ENCODE measurements around the gene LSM14B.

The LSM14B gene

GRCh38 chr20:62133051-62133845 lies 11.0 kb downstream of the LSM14B start:
- DNase-seq, result no peak

- no peak for DNase-seq
Measured at GRCh38 chr20:62133864-62134263, 11.6 kb downstream of the LSM14B start.

DNA sequence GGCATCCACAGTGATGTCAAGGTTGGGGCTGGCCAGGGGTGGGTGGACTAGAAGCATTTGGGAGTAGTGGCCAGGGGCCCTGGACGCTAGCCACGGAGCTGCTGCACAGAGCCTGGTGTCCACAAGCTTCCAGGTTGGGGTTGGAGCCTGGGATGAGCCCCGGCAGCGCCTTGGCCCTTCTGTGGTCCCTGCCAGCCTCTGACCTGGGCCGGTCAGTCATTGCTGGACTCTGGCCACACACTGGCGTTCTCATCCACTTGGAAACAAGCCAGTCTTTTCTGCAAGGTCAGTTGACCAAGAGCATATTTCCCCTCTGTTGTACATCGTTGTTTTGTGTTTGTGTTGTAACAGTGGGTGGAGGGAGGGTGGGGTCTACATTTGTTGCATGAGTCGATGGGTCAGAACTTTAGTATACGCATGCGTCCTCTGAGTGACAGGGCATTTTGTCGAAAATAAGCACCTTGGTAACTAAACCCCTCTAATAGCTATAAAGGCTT lies 12.5 kb downstream of the LSM14B start:
- no peak for DNase-seq

DNA sequence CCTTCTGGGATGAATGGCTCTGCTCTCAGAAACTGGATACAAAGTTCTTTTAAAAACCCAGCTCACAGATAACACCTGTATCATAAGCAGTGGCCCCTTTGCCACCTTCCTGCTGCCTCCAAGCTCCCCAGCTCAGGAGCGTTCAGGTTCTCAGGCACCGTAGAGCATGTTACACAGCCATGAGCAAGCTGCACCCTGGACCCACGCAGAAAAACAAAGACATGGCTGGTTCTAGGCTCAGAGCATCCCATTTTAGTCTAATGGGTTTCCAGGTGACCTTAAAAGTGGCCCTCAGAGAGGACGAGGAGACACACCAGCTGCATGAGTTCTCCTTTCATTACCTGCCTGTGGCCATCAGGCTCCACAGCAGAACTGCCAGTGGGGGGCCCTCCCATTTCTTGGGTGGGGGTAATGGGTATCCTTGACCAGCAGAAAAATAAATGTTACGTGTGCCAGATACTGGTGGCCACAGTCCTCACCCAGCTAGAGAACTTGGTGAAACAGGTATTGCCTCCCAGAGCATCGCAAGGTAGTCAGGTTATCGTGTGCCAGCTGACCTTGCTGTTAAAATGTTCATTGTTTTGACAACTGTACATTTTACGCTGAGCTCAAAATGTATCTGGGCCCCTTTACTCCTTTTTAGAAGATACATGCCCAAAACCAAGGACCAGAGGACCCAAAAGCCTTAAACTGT lies 13.4 kb downstream of the LSM14B start:
- DNase-seq, result no peak

DNA sequence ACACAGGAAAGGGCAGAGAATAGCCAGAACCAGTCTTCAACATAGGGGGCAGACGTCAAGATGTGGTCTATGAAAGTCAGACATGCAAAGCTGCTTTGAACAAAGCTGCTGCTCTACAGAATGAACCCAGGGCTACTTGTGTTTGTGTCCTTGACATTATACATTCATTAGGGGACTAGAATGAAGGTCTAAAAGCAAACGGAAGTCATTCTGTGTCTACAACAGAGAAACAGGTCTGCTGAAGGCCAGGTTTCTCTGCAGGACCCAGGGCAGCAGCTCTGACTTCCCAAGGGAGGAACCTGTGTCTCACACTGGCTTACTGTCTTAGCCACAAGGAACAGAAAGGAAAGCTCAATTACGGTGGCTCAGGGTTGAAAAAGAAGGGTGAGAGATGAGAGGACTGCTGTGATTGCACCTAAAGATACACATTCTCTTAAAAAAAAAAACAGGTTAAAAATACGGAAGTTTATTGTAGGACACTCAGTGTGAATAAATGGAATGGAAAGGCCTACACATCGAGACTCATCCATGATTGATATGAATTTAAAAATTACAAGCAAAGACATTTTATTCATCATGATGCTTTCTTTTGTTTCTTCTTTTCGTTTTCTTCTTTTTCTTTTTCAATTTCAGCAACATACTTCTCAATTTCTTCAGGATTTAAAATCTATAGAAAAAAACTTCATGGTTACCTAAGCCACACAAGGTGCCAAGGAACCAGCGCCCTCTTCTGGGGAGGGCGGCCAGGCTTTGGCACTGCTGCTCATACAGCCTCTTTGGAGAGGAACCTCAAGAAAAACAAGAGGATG lies 14.2 kb downstream of the LSM14B start:
- peak; percentile 41 for DNase-seq

DNA sequence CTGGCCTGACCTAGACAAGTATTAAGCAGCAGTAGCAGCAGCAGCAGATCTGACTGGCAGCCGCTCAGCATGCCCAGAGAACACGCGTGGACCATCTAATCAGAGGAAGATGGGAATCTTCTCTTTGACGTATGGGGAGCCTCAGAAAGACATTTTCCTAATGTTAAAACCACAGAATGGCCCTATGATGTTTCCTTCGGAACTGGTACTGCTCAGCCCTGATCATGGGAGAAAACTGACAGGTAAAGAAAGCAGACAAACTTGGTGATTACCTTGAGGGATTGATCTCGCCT lies 14.8 kb downstream of the LSM14B start:
- DNase-seq, result no peak

DNA sequence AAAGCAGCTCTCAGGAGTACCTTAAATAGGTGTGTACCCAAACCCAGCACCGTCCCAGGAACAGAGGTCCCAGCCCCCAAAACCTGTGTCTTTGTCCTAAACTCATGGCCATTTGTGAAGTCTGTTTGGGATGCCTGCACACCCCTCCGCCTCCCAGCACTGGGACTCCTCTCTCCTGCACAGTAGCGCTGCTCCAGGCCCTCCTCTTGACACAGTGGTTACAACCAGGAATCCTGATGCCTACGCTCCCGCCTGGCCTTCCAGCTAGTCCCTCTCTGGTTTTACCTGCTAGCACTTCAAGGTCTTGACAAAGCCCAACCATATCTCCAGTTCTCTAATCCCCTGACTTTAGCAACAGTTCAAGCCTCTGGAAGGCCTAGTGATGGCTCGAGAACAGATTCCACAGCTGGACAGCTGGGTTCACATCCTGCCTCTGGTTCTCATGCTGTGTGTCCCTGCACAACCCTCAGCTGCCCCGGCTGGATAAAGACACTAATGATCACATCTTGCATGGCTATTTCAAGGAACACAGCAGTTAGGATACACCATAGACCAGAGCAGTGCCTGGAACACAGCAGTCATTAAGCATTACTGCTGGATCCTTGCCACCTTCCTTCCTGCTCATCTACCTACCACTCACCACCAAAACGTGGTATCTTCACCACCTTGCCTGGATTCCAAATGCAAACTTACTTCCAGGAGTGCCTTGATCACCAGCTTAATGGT lies 15.4 kb downstream of the LSM14B start:
- DNase-seq, result no peak

- no peak for DNase-seq
Measured at GRCh38 chr20:62138204-62138543, 15.9 kb downstream of the LSM14B start.

- DNase-seq, result no peak
Measured at GRCh38 chr20:62138912-62139311, 16.6 kb downstream of the LSM14B start.

DNA sequence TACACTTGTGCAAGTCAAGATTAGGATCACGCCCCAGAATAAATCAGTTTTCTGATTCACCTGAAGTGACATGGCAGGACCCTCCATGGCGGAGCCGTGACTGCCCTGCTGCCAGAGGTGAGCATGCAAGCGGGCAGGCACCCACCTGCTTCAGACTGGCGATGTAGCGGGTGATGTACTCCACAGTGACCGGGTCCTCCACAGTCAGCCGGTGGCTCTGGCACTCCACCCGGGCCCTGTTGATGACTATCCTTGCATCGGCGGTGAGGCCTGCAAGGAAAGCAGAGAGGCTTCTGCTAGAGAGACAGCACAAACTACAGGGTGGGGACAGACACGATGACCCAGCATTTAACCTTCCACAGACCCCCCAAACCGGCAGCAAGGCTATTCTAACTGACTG lies 17.4 kb downstream of the LSM14B start:
- no peak for DNase-seq

DNA sequence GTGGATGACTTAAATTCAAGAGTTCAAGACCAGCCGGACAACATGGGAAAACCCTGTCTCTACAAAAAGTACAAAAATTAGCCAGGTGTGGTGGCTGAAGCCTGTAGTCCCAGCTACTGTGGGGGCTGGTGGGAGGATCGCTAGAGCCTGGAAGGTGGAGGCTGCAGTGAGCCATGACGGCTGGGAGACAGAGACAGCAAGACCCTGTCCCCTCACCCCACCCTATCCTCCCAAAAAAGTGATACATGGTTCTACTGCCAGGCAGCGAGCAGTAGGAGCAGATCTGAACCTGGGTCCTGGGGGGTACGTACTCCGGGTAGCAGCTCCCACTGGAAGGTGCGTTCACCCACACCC lies 18.7 kb downstream of the LSM14B start:
- DNase-seq, result no peak

GRCh38 chr20:62141397-62142251 lies 19.3 kb downstream of the LSM14B start:
- no peak for DNase-seq

GRCh38 chr20:62142252-62143080 lies 20.2 kb downstream of the LSM14B start:
- DNase-seq, result peak; percentile 32

DNA sequence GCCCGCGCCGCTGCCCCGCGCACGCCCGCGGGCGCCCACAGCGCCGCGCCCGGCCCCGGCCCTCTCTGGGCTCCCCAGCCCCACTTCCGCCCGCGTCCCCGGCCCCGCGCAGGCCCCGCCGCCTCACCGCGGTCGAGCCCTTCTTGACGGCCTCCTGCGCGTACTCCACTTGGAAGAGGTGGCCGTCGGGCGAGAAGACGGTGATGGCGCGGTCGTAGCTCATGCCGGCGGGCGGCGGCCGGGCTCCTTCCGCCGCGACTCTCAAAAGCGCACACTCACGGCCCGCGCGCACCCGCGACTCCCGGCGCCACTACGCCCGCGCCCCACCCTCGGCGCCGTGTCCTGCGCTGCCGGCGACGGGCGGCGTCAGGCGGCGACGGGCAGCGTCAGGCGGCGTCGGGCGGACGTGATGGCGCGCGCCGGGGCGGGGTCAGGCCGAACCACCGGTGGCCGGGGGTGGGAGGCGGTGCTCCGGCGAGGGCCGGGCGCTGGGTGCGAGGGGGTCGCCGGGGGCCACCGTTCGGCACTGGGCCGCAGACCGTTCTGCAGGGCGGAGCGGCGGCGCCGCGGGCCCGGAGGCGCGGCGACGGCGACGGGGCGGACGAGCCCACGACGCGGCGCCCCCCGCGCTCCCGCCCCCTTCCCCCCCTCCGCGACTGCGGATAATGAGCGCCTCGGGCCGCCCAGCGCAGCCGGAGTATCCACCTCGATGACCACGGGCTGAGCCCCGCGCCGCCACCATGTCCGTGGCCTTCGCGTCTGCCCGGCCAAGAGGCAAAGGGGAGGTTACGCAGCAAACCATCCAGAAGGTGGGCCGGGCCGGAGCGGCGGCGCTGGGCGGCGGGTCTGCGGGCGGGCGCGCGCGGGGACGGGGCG lies 21.0 kb downstream of the LSM14B start, which contains the start of the genes PSMA7 and SS18L1:
PSMA7 (minus strand) TSS at position 314 of the 876 bp plus-strand sequence; CDS start at position 223, 91 bp downstream.
SS18L1 (plus strand) TSS at position 689 of the 876 bp plus-strand sequence; CDS start at position 741, 52 bp downstream.
- DNase-seq, result peak; percentile 89

DNA sequence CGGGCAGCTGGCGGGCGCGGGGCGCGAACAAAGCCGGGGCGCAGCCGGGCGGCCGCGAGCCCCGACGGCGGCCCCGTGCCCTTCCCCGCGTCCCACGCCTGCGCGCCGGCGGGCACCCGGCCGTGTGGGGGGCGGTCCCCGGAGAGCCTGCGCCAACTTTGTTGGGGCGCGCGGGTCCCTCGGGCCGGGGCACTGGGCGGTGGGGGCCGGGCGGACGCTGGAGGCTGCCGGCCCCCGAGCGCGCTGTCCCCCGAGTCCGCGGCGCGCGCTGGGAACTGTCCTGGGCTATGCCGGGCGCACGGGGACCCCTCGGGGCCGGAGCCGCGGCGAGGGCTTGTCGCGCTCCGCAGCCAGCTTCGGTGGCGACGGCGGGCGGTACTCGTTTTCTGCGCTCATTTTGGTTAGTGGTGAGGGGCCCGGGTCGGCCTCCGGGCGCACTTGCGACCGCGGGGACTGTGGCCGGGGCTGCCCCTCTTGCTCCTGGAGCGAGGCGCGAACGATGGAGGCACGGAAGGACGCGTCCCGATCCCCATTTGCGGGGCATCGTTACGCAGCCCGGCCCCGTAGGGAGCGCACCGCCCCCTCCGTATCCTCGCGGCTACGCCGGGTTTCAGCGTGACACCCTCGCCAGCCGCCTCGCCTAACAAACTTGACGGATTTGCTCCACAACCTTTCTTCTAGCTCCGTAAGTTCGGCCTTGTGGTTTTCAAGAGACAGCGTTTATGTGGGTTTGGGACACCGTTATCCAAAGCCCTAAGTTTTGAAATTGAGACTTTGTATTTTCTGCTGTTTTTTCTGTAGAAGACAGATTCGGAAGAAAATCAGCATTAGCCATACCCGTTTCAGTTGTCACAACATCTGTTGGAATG lies 21.9 kb downstream of the LSM14B start:
- DNase-seq, result peak; percentile 51

GRCh38 chr20:62145688-62146018 lies 23.4 kb downstream of the LSM14B start:
- DNase-seq, result no peak

DNA sequence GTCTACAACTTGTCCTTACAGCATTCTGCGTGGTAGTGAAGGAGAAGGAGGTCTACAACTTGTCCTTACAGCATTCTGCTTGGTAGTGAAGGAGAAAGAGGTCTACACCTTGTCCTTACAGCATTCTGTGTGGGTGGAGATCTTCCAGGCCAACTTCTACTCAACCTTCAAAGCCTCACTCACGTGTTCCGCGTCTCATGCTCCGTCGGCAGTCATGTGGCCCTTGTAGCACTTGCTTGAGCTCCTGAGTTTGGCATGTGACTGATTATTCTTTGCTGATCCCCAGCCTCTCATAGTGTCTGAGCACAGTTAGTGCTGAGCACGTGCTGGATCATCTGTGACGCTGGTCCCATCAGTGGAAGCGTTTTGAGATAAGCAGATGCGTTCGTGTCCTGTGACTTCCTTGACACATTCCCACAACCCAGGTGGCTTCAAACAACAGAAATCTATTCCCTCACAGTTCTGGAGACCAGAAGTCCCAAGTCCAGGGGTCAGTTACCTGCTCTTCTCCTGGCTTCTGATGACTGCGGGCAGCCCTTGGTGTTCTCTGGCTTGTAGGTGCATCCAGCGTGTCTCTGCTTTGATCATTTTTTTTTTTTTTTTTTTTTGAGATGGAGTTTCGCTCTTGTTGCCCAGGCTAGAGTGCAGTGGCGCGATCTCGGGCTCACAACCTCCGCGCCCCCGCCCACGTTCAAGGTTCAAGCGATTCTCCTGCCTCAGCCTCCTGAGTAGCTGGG lies 23.9 kb downstream of the LSM14B start:
- DNase-seq, result no peak

GRCh38 chr20:62147125-62147524 lies 24.9 kb downstream of the LSM14B start:
- DNase-seq, result no peak

Measured in NCI-H146 (cell line).